SW480 (cell line): ENCODE results near the gene ARHGEF28.

Experiments used
- DNase-seq: peaks from one replicate; pipeline ENCODE4 v3.0.0-alpha.2; 2016; ENCODE audit warnings: low spot score

The ARHGEF28 gene

DNA sequence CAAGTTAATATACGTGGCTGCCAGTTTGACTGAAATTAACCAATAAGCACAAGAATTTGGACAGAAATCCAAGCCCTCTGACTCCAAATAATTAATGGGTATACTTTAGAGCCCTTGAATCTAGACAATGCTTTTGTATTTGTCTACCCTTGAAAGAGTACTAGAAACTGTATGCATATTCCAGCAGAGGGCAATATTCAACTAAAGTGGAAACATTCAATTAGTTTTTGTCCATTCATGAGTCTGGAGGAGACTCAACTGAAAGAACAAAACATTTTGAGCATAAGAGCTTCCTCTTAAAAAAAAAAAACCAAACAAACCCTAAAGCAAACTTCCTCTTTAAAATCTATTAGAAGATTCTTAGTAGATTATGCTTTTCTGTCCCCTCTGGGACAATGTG lies 157.8 kb downstream of the ARHGEF28 start:
- no peak for DNase-seq

- DNase-seq, result no peak
Measured at GRCh38 chr5:73786043-73786831, 160.2 kb downstream of the ARHGEF28 start.

GRCh38 chr5:73789851-73790281 lies 163.9 kb downstream of the ARHGEF28 start:
- DNase-seq, result no peak

DNA sequence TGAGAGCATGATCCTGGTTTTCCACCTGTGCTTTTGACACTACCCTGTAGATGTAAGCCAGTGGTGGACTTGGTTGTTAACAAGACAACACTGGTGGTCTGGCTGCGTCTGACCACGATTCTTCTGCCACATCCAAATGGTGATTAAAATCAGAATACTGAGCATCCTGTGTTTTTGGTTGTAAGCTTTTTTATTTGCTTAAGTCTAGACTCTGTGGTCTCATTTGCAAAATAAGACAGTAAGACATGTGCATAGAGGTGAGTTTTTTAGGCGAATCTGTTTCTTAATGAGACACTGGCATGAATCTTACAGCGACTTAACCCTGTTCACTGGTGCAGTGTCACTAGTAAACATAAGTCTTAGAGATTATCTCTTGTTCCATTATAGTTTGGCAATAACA lies 165.4 kb downstream of the ARHGEF28 start:
- no peak for DNase-seq

DNA sequence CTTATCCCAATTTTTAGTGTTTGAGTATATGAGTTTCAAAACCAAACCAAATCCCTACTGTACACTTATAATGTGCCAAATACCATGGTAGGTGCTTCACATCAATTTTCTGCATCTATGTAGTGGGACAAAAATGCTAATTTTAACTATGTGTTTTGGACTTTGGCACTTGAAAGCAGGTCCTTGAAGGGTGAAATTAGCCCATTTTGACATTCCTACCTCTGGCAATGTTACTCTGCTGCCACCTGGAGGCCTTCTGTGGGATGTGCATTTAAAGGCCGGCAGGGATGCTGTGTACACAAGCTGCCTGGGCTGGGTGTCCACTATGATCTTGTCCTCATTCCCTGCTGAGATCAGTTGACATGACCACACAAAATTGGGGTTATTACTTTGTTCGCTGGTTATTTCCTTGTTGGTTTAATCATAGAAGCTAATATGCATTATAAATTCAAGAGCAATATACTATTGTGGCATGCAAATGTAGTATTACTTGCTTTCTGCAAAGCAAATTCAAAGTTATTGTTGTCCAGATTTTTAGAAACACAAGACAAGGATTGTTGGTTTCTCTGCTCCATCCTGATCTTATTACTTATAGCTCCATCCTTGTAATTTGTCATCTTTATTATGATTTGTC lies 166.8 kb downstream of the ARHGEF28 start:
- peak; percentile 53 for DNase-seq

GRCh38 chr5:73793911-73794310 lies 167.9 kb downstream of the ARHGEF28 start:
- DNase-seq, result no peak

- no peak for DNase-seq
Measured at GRCh38 chr5:73796164-73797131, 170.5 kb downstream of the ARHGEF28 start.

DNA sequence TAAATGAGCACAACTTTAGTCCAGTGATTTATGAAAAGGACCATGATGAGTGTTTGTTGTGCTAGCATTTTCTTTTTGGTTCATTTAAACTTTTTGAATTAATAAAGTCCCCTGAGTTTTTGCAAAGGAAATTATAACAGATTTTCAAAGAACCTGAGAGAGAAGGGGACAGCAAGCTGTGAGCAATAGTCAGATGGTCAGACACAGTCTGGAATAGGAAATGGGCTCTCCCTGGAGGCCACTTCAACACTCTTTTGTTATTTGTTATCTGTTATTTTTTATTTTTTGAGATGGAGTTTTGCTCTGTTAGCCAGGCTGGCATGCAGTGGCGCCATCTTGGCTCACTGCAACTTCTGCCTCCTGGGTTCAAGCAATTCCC lies 171.1 kb downstream of the ARHGEF28 start:
- DNase-seq, result no peak

DNA sequence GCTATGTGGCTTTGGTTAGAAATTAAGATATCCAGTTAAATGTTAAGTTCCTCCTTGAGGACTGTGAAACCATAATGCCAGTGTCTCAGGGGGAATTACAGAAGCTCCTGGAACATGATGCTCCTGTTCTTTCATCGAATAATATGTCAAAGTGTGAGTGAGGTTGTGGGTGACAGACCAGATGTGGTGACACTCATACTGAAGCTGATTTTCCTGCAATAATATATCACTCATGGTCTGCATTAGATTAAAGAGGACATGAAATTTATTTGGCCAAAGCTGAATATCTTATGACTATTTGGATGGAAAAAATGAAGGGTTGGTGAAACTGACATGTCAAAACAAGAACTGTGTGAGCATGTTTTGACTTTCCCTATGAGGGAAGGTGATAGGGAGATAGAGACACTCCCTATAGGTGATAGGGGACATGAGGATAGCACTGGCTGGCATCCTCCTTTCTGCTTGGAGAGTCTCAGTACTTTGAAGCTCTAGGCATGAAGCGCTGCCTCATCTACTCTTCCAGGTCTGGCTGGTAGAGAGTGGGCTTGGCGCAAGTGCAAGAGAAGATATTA lies 173.5 kb downstream of the ARHGEF28 start:
- DNase-seq, result no peak

DNA sequence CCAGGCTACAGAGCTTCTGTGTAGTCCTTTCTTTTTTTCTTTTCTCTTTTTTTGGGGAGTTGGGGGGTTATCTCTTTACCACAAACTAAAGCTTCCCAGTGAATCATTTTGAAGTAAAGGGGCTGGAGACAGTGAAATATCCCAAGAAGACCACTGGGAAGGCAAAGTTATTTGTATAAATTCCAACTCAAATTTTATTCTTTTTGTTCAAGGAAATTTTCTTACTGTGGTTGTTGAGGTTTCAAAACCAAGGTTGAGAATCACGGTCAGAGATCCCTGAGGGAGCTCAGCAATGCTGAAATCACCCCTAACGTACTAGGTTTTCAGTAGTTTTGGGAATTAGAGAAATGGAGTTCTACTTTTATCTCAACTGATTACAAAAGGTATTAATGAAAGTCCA lies 175.7 kb downstream of the ARHGEF28 start:
- DNase-seq, result no peak

- DNase-seq, result no peak
Measured at GRCh38 chr5:73805449-73805848, 179.5 kb downstream of the ARHGEF28 start.

DNA sequence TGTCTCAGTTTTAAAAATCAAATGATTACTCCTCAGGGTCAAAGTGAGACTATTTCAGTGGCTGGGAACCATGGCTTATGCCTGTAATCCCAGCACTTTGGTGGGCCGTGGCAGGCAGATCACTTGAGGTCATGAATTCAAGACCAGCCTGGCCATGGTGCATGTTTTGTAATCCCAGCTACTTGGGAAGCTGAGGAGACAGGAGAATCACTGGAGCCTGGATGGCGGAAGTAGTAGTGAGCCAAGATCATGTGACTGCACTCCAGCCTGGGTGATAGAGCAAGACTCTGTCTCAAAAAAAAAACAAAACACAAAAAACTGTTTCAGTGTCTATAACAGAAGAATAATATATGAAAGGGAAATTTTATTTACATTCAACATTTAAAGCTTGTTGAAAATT lies 182.9 kb downstream of the ARHGEF28 start:
- DNase-seq, result no peak

- no peak for DNase-seq
Measured at GRCh38 chr5:73810429-73810828, 184.4 kb downstream of the ARHGEF28 start.

GRCh38 chr5:73812457-73812856 lies 186.5 kb downstream of the ARHGEF28 start:
- DNase-seq, result peak; percentile 36

GRCh38 chr5:73812962-73813588 lies 187.1 kb downstream of the ARHGEF28 start:
- DNase-seq, result no peak

GRCh38 chr5:73814233-73814846 lies 188.3 kb downstream of the ARHGEF28 start:
- no peak for DNase-seq

DNA sequence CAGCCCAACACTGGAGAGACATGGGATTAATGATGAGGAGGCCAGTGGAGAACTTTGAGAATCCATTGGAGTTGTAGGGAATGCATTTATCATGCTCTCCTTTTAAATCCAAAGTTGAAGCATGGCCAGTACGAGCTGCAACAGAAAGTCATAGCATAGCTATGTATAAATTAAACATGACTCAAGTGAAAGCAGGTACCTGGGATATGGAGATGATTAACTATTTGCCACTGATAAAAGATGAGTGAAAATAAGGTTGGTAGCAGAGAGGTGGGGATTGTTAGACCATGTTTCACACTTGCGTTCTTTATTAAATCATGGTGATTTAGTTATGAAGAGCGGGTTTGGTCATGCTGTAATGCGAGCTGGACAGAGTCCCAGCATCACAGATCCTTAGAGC lies 189.6 kb downstream of the ARHGEF28 start:
- DNase-seq, result no peak

DNA sequence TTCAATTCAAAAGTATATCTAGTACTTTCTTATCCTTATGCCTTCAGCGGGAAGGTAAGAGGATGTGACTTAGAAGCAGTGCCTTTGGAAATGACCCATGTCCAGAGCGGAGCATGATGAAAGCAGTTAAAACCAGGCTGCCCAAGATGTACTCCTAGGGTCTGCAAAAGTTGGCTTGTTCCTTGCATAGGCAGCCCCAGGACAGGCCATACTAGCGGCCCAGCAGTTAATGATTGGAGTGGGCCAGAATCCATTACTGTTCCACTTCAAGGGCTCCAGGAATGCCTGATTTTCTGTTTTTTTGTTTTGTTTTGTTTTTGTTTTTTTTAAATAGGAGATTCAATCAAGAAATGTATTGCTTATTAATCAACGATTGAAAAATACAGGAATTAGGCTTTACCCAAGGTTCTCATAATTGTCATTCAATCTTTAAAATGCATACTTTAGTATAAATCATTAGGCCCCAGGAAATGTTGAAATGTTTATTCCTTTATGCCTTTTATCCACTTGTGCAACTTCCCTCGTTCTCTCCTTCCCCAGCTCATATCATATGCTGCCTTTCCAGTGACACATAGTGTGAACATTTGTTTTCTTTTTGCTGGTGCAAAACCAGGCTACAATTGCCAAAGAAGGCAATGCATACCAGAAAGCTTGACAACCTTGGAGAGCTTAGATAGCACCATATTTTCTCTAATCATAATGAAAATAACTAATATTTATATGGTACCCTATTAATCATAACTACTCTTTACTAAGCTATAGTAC lies 190.8 kb downstream of the ARHGEF28 start:
- DNase-seq, result no peak

- no peak for DNase-seq
Measured at GRCh38 chr5:73818357-73818756, 192.4 kb downstream of the ARHGEF28 start.

GRCh38 chr5:73820326-73820725 lies 194.3 kb downstream of the ARHGEF28 start:
- DNase-seq, result no peak

DNA sequence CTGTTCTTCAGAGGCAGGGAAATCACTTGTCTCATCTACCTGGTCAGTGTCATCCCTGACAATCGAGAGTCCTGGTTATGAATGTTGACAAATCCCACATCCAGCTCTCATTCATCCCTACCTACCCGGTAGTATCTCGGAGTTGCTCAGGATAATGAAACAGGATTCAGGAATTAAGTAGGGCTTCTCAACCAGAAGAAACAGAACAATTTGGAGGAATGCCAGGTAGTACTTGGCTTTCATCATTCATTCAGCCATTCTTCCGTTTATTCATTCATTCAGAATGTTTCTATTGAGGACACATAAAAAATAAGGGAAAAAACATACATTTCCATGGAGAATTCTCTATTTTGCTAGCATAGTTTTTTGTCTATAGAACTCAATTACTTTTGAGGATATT lies 195.0 kb downstream of the ARHGEF28 start:
- no peak for DNase-seq
